K562 (cell line): Measurements from ENCODE around the gene NINJ1. TPM values are rescaled to one million over a fixed set of nuclear protein-coding genes. Genes with fewer than 3 reads are reported as not detected.

Source experiments
- ATAC-seq: fragments of 200-7000 bp; cut with Tn5 transposase; 3 replicates; pipeline ENCODE4 v1.9.1; 2020; ENCODE audit warnings: moderate library complexity
- BruUV-seq: library from RNA; stranded (reverse); fragments of 400-500 nt; replicated peaks from 2 replicates; lab custom pipeline; 2021; lab: Mats Ljungman, UMichigan
- CTCF ChIA-PET: fragments of 300-600 bp; formaldehyde crosslinking; extraction: SDS; loops from one replicate; lab custom pipeline; 2021; ENCODE audit warnings: low intra/inter-chr PET ratio; lab: Yijun Ruan, JAX
- POLR2A ChIA-PET: fragments of 300-600, 350-650 bp; sonication (Branson Sonifier 250); formaldehyde crosslinking; extraction: SDS; loops from one replicate; lab custom pipeline; 2021; ENCODE audit warnings: antibody characterized with exemption, inconsistent platforms; lab: Yijun Ruan, JAX
- DNase-seq, 4 experiments: peaks; one replicate each; pipeline versions ENCODE4 v3.0.0 to v3.0.0-alpha.2; 2011 to 2018; ENCODE audit warnings: low spot score in 3 of 4, mixed read lengths in 3 of 4; ENCODE audit errors: extremely low read depth in 1 of 4
- FAIRE-seq: peaks from 2 replicates; lab custom pipeline; 2011; peaks lifted over from hg19 to GRCh38; lab: Jason Lieb, UNC
- H2AFZ ChIP-seq: 2 replicates; pipeline ENCODE4 v1.6.0; 2011; ENCODE audit warnings: low read depth, low read length, control low read depth, inconsistent platforms
- H3K27ac ChIP-seq: fragments of 200-600 bp; 3 replicates; pipeline ENCODE4 v1.8.0; 2011; ENCODE audit warnings: low read depth, mild to moderate bottlenecking, control low read depth, inconsistent platforms, low read length, moderate library complexity, mixed read lengths; ENCODE audit errors: extremely low read depth
- H3K27me3 ChIP-seq, 2 experiments: fragments of 300-600 bp in 1 of 2; 2 replicates in 1 of 2; 3 replicates in 1 of 2; pipeline versions ENCODE4 v1.6.0 to v1.8.0; 2011; ENCODE audit warnings: inconsistent platforms in 2 of 2, low read length in 2 of 2, mild to moderate bottlenecking in 1 of 2, mixed read lengths in 1 of 2, moderate library complexity in 1 of 2; ENCODE audit not compliant: control insufficient read depth in 2 of 2, insufficient read depth in 2 of 2
- H3K36me3 ChIP-seq: fragments of 300-600 bp; 3 replicates; pipeline ENCODE4 v1.8.0; 2011; ENCODE audit warnings: mild to moderate bottlenecking, low read length, inconsistent platforms; ENCODE audit not compliant: control insufficient read depth, insufficient read depth
- H3K4me1 ChIP-seq, 2 experiments: fragments of 200-600 bp in 1 of 2; replicated peaks in 1 of 2; 2 replicates in 1 of 2; 3 replicates in 1 of 2; pipeline versions ENCODE4 v1.5.1 to v1.8.0; 2011; ENCODE audit warnings: inconsistent platforms in 2 of 2, low read length in 2 of 2, mild to moderate bottlenecking in 1 of 2, mixed read lengths in 1 of 2, moderate library complexity in 1 of 2; ENCODE audit not compliant: control insufficient read depth in 2 of 2, insufficient read depth in 2 of 2
- H3K4me2 ChIP-seq: 2 replicates; pipeline ENCODE4 v1.6.1; 2011; ENCODE audit warnings: low read length, control low read depth, inconsistent platforms, mixed read lengths; ENCODE audit not compliant: insufficient read depth
- H3K4me3 ChIP-seq: fragments of 200-600 bp; sonication (generic), shearing (Covaris generic); 2 replicates; pipeline ENCODE4 v1.5.1; 2016; ENCODE audit warnings: control low read depth, inconsistent platforms
- H3K79me2 ChIP-seq: fragments of 200-600 bp; 3 replicates; pipeline ENCODE4 v1.8.0; 2011; ENCODE audit warnings: low read length, inconsistent platforms; ENCODE audit not compliant: control insufficient read depth, insufficient read depth
- H3K9ac ChIP-seq, 2 experiments: 2 replicates each; pipeline versions ENCODE4 v1.6.0 to v1.6.1; 2011; ENCODE audit warnings: low read depth in 2 of 2, low read length in 2 of 2, control low read depth in 1 of 2, inconsistent platforms in 1 of 2, mild to moderate bottlenecking in 1 of 2, mixed read lengths in 1 of 2; ENCODE audit not compliant: insufficient read depth in 1 of 2
- H3K9me1 ChIP-seq: one replicate; pipeline ENCODE4 v1.6.0; 2011; ENCODE audit warnings: inconsistent platforms, mild to moderate bottlenecking, low read length, moderate library complexity; ENCODE audit not compliant: control insufficient read depth, insufficient read depth
- H3K9me3 ChIP-seq: replicated peaks from 2 replicates; pipeline ENCODE4 v1.5.1; 2011; ENCODE audit warnings: low read depth, low read length, inconsistent platforms; ENCODE audit not compliant: control insufficient read depth, insufficient read depth
- H4K20me1 ChIP-seq: replicated peaks from 2 replicates; pipeline ENCODE4 v1.6.1; 2011; ENCODE audit warnings: low read length, inconsistent platforms, mixed read lengths; ENCODE audit not compliant: control insufficient read depth, insufficient read depth
- AFF4 ChIP-seq: sonication (generic); formaldehyde crosslinking; IDR thresholded peaks from 2 replicates; pipeline ENCODE4 v1.8.0; 2023; ENCODE audit warnings: mild to moderate bottlenecking, missing genetic modification reagents
- CHD7 ChIP-seq: fragments of 200-600 bp; sonication (generic); IDR thresholded peaks from one replicate; pipeline ENCODE4 v1.6.1; 2012; ENCODE audit warnings: mild to moderate bottlenecking, low read depth, low read length, inconsistent platforms
- PHTF2 ChIP-seq: fragments of 250-450 bp; sonication (Bioruptor Pico); IDR thresholded peaks from 2 replicates; pipeline ENCODE4 v1.5.0; 2021; ENCODE audit warnings: mild to moderate bottlenecking
- WGBS: fragments of 100-300 bp; shearing (Covaris generic); methylation state at CpG from one replicate; pipeline ENCODE4 v1.1.6; 2016; ENCODE audit warnings: low coverage, mixed read lengths; ENCODE audit not compliant: insufficient coverage; ENCODE audit errors: missing lambda C conversion rate; 5-methylcytosine and 5-hydroxymethylcytosine counted together
- in situ Hi-C: fragments of 300-500 bp; cut with MboI; formaldehyde crosslinking; loops from 4 replicates; pipeline ENCODE4 v1.15.0; 2018; ENCODE audit warnings: inconsistent platforms, mixed read lengths
- intact Hi-C: fragments of 100-400 bp; cut with micrococcal nuclease; formaldehyde crosslinking; loops from 2 replicates; pipeline ENCODE4 v1.14.2; 2022
- polyA plus RNA-seq, 8 experiments: library from polyadenylated mRNA; depleted of rRNA in 4 of 8; stranded (reverse) in 5 of 8; unstranded in 3 of 8; fragments of >200 nt; fragmentation: Nextera tagmentation in 2 of 8; fragmentation: Illumina TruSeq in 1 of 8; extraction: Ambion mirVana in 2 of 8; extraction: Trizol in 1 of 8; gene quantifications; 2 replicates each; pipeline versions ENCODE4 v1.2.1 to v1.2.3, GENCODE V29; 2011 to 2014; ENCODE audit warnings: inconsistent platforms in 1 of 8, missing spikeins in 1 of 8
- total RNA-seq, 7 experiments: library from RNA; depleted of rRNA in 6 of 7; stranded (reverse); fragments of >200 nt in 6 of 7; fragmentation: Illumina TruSeq in 2 of 7; extraction: Trizol in 2 of 7; gene quantifications; 2 replicates each; pipeline versions ENCODE4 v1.2.1 to v1.2.3, GENCODE V29; 2011 to 2021; ENCODE audit warnings: low replicate concordance in 1 of 7
- TF ChIP-seq, protein P1 (sequence below): sonication (generic); formaldehyde crosslinking; IDR thresholded peaks from 2 replicates; pipeline ENCODE4 v1.8.0; 2022; ENCODE audit warnings: mild to moderate bottlenecking, missing genetic modification reagents, borderline replicate concordance

Gene NINJ1
- total and polyA plus RNA-seq, 9 of the 15 experiments (the other 6 are each of a cell fraction or from before 2014, with no cell fraction given) = 0.13 to 8.4 (median 4.9) TPM

DNA sequence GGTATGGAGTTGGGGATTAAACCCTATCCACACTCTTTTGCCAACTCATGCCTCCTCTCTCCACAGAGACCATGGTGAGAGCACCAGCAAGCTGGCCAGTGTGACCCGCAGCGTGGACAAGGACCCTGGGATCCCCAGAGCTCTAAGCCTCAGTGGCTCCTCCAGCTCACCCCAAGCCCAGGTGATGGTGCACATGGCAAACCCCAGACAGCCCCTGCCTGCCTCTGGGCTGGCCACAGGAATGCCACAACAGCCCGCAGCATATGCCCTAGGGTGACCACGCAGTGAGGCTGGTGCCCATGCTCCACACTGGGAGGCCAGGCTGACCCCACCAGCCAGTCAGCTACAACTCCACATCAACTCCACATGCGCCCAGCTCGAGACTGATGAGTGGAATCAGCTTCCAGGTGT lies 49.6 kb downstream of the NINJ1 start:
- Histone ChIP-seq H3K79me2 (no peaks in the 10 kb centered on the region), H2AFZ (no peak overlapping the region), H3K36me3 (peaks cover 7% of the 10 kb centered on the region; the same call in 2 of the 3 replicates), H3K4me1 (peaks cover 8 to 9% of the 10 kb centered on the region in 2 experiments; a peak in 4 of 5 replicates), H3K27ac (no peak overlapping the region), H3K4me2 (no peak overlapping the region), H3K9me1 (no peaks in the 10 kb centered on the region), H3K4me3 (no peak overlapping the region), H4K20me1 (no peaks in the 10 kb centered on the region), H3K27me3 (no peaks in the 10 kb centered on the region), H3K9ac (peak overlapping the region in 1 of 2 experiments; percentile 18; a peak in 2 of 4 replicates), H3K9me3 (no peaks in the 10 kb centered on the region)
- intact Hi-C loops = no loop called here
- FAIRE-seq (no peak), DNase-seq (no peak), ATAC-seq (no peak)
- WGBS = 86% methylated on average over 6 of the region's 6 CpGs
- ChIA-PET CTCF (no interaction called here), POLR2A (no interaction called here)
- BruUV-seq = no TSS peak
- in situ Hi-C loops = no loop called here
- TF ChIP-seq CHD7 (no peak), AFF4 (CRISPR knock-in tag) (no peak), PHTF2 (CRISPR knock-in tag) (no peak)
- TF ChIP-seq, protein P1, sequence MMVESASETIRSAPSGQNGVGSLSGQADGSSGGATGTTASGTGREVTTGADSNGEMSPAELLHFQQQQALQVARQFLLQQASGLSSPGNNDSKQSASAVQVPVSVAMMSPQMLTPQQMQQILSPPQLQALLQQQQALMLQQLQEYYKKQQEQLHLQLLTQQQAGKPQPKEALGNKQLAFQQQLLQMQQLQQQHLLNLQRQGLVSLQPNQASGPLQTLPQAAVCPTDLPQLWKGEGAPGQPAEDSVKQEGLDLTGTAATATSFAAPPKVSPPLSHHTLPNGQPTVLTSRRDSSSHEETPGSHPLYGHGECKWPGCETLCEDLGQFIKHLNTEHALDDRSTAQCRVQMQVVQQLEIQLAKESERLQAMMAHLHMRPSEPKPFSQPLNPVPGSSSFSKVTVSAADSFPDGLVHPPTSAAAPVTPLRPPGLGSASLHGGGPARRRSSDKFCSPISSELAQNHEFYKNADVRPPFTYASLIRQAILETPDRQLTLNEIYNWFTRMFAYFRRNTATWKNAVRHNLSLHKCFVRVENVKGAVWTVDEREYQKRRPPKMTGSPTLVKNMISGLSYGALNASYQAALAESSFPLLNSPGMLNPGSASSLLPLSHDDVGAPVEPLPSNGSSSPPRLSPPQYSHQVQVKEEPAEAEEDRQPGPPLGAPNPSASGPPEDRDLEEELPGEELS (CRISPR knock-in tag) = no peak
